GM19238 (cell line): Measurements from ENCODE around the gene LTBP3.
A peak's percentile ranks its signal among the peaks of the same experiment; 100 is the strongest.

Source experiments
- DNase-seq: peaks from one replicate; pipeline ENCODE4 v3.0.0; 2011; ENCODE audit warnings: low spot score; ENCODE audit not compliant: insufficient read length

LTBP3 gene

DNA sequence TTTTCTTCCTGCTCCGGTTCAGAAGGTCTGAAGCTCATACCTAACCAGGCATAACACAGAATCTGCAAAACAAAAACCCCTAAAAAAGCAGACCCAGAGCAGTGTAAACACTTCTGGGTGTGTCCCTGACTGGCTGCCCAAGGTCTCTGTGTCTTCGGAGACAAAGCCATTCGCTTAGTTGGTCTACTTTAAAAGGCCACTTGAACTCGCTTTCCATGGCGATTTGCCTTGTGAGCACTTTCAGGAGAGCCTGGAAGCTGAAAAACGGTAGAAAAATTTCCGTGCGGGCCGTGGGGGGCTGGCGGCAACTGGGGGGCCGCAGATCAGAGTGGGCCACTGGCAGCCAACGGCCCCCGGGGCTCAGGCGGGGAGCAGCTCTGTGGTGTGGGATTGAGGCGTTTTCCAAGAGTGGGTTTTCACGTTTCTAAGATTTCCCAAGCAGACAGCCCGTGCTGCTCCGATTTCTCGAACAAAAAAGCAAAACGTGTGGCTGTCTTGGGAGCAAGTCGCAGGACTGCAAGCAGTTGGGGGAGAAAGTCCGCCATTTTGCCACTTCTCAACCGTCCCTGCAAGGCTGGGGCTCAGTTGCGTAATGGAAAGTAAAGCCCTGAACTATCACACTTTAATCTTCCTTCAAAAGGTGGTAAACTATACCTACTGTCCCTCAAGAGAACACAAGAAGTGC is 60.0 kb downstream of the LTBP3 start:
- no peak for DNase-seq

DNA sequence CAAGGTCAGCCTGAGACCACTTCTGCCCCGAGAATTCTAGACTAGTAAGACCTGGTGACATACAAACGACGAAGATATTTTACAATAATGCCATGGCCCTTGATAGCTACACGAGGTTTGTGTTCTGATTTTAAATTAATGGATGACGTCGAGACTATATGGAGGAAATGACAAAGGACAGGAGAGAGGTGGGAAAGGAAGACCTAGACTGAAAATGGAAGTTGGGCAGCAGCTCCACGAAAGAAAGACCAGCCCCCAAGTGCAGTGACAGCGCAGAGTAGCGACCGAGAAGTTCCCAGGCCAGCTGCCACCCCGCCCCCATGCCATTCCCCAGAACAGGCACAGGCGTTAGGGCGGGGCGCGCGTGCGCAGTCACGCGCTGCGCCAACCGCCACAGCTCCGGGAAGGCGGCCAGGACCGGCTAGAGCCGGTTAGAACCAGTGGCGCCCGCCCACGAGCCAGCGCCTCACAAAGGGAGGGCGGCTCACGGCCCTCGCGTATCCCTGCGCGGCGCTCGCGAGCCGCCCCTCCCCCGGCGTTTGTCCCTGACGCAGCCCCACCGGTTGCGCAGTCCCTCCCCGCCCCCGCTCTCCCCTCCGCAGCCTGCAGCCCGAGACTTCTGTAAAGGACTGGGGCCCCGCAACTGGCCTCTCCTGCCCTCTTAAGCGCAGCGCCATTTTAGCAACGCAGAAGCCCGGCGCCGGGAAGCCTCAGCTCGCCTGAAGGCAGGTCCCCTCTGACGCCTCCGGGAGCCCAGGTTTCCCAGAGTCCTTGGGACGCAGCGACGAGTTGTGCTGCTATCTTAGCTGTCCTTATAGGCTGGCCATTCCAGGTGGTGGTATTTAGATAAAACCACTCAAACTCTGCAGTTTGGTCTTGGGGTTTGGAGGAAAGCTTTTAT is 60.8 kb downstream of the LTBP3 start:
- peak; percentile 58 for DNase-seq

DNA sequence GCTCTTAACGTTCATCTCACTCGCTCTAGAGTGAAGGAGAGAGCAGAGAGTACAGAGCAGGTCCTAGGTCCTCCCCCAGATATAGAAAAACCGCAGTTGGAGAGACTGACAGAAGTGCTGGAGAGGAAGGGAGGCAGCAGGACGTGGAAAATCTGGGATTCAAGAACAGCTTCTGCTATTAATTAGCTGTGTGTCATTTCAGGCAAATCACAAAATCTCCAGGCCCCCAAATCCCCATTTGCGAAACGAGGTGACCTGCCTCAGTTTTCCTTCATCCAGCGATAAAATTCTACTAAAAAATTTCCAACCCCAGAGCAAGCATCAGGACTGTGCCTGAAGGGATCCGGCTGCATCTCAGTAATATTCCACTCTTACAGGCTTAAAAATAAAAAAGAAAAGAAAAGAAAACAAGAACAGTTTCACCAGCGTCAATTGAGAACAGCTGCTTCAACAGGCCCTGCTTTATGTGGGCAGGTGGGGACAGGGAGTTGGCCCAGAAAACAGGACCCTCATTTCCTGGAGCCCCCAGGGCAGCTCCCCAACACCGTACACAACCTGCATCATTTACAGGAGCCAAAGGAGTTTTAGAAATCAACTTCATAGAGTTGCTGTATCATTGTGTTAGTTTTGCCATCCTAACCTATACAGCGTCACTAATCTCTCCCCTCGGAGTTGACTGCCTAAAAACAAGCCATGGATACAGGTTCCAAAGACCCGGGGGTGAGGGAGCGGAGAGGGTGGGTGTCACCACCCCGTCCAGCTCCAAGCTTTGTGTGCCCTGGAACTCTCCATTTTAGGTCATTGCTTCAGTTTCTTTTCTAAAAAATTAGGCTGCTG is 61.6 kb downstream of the LTBP3 start:
- no peak for DNase-seq

- DNase-seq: no peak
Observed at GRCh38 chr11:65493367-65494176, 64.6 kb downstream of the LTBP3 start.

DNA sequence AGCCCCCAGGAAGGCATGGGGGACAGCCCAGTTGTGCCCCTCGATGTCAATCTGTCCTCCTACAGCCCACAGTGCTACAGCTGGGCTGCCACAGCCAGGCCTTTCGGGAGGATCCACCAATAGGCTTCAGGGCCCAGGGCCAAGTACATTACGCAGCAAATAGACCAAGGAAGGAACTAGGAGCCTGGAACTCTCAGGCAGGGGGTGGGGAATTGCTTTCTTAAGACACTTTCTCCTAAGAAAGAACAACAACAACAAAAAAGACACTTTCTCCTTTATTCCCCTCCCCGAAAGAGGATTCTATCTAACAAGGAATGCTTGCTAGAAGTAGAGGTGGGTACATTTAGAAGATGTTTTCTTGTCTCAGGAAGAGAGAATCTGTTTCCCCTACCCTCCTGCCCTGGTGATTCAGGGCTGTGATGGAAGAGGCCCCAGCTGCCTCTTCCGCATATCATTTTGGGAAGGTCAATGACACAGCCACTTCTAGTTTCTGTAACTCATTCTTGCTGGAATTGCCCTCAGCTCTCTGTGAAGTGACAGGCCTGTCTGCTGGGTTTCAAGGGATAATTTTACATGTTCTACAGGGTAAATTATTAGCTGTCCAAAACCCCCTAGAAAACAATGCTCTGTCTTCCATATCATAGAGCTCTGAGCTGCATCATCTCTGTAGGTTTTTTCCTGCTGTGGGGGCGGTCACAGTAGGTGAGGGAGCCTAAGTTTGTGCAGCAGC is 65.4 kb downstream of the LTBP3 start:
- no peak for DNase-seq

GRCh38 chr11:65492387-65492636 is 65.8 kb downstream of the LTBP3 start:
- DNase-seq: no peak

GRCh38 chr11:65491614-65492386 is 66.4 kb downstream of the LTBP3 start:
- DNase-seq: no peak

DNA sequence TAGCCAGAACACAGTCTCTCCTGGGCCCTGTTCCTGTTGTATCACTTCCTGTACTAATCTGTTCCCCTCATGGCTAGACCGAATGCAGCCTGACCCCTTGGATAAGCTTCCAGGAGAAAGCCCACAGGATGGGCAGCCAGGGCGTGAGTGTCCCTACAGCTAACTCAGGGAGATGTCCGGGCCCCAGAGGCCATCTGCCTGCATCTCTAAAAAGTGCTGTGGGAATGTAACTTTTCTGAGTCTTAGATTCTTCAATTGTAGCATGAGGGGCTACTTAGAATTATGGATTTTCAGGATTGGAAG is 67.0 kb downstream of the LTBP3 start:
- no peak for DNase-seq

GRCh38 chr11:65489706-65490320 is 68.3 kb downstream of the LTBP3 start:
- no peak for DNase-seq

GRCh38 chr11:65489035-65489705 is 69.0 kb downstream of the LTBP3 start:
- DNase-seq: no peak
